Diencephalon (tissue), 1 donor: ENCODE results near the gene PSTK. TPM values are rescaled to one million over a fixed set of nuclear protein-coding genes. Genes with fewer than 3 reads are reported as not detected.

Experiments used
- total RNA-seq: library from RNA; depleted of rRNA; stranded (reverse); fragments of >200 nt; gene quantifications from one replicate; pipeline ENCODE4 v1.2.3, GENCODE V29; 2014

The PSTK gene
- 13.6 TPM for total RNA-seq

GRCh38 chr10:122980209-122981065 is at the start of gene PSTK:
Gene PSTK, plus strand, starts transcription at chr10:122980401. Its CDS starts 79 bp downstream, at chr10:122980480.

GRCh38 chr10:122953902-122954730 is 26.1 kb upstream of the PSTK start, which contains the start of gene C10orf88:
Gene C10orf88, minus strand, starts transcription at chr10:122954227. Its CDS starts 49 bp downstream, at chr10:122954178.

GRCh38 chr10:123008355-123009104 is 28.3 kb downstream of the PSTK start, which contains the start of the genes ACADSB and IKZF5:
Gene ACADSB, plus strand, starts transcription at chr10:123009006. Its CDS starts 24 bp downstream, at chr10:123009030.
Gene IKZF5, minus strand, starts transcription at chr10:123008795. Its CDS starts 10,170 bp downstream, at chr10:122998625.

Other genes with a start within 250 kb of the PSTK start
- gene CUZD1, start 134.5 kb upstream of the PSTK start, total RNA-seq: 0.69 TPM
- 6.9 TPM for gene FAM24B, start 100.8 kb upstream of the PSTK start, total RNA-seq
- not detected for gene FAM24A, start 69.8 kb upstream of the PSTK start, total RNA-seq
- 20.3 TPM for gene C10orf88, start 26.2 kb upstream of the PSTK start, total RNA-seq
- 10.6 TPM for gene IKZF5, start 28.4 kb downstream of the PSTK start, total RNA-seq
- gene ACADSB, start 28.6 kb downstream of the PSTK start, total RNA-seq: 18.7 TPM
- gene HMX3, start 155.6 kb downstream of the PSTK start, total RNA-seq: 2.8 TPM
- 0.92 TPM for gene HMX2, start 167.7 kb downstream of the PSTK start, total RNA-seq
- gene BUB3, start 174.0 kb downstream of the PSTK start, total RNA-seq: 98.5 TPM